ENCODE data around the gene CCDC60.

DNA sequence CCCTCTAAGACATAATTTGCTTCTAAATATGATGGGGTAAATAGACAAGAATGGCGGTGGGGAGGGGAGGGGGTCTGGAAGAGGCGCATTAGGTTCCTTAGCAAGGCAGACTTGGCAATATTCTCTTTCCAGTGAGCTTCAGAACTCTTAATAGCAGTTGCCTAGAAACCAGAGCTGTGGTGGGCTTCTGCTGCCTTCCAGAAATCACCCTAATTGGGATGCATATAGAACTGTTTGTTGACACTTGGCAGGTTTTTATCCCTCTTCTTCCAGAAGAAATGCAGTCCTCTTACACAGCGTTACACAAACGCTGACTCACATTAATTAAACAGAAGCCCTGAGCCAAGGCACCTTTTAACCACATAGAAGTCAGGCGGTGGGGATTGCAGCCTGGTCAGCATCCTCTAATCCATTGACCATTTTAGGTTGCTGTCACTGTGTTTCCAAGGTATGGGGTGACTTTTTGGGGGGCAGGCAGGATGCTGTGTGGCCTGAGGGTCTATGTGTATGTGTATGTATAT is 114.1 kb downstream of the CCDC60 start:
- no peak for TF ChIP-seq POLR2A (IDR thresholded peaks at IDR 0.05)
- TF ChIP-seq, protein P1, sequence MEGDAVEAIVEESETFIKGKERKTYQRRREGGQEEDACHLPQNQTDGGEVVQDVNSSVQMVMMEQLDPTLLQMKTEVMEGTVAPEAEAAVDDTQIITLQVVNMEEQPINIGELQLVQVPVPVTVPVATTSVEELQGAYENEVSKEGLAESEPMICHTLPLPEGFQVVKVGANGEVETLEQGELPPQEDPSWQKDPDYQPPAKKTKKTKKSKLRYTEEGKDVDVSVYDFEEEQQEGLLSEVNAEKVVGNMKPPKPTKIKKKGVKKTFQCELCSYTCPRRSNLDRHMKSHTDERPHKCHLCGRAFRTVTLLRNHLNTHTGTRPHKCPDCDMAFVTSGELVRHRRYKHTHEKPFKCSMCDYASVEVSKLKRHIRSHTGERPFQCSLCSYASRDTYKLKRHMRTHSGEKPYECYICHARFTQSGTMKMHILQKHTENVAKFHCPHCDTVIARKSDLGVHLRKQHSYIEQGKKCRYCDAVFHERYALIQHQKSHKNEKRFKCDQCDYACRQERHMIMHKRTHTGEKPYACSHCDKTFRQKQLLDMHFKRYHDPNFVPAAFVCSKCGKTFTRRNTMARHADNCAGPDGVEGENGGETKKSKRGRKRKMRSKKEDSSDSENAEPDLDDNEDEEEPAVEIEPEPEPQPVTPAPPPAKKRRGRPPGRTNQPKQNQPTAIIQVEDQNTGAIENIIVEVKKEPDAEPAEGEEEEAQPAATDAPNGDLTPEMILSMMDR (IDR thresholded peaks at IDR 0.05): no peak
